HepG2 (cell line): ENCODE data around the gene ACOT6. TPM values are rescaled to one million over a fixed set of nuclear protein-coding genes. Genes with fewer than 3 reads are reported as not detected.

Experiments used
- IRX3 ChIP-seq: sonication (generic); formaldehyde crosslinking; IDR thresholded peaks from 2 replicates; pipeline ENCODE4 v1.8.1; 2023; ENCODE audit warnings: mild to moderate bottlenecking, low read depth, missing genetic modification reagents, borderline replicate concordance
- ISX ChIP-seq: sonication (generic); formaldehyde crosslinking; conservative IDR thresholded peaks from 2 replicates; pipeline ENCODE4 v1.5.0; 2020; ENCODE audit warnings: missing genetic modification reagents
- JUNB ChIP-seq: sonication (generic); formaldehyde crosslinking; IDR thresholded peaks from 2 replicates; pipeline ENCODE4 v1.8.0; 2022; ENCODE audit warnings: missing genetic modification reagents, mild to moderate bottlenecking, borderline replicate concordance
- KDM5B ChIP-seq: sonication (generic); formaldehyde crosslinking; IDR thresholded peaks from 2 replicates; pipeline ENCODE4 v1.4.0; 2020; ENCODE audit warnings: missing genetic modification reagents, mild to moderate bottlenecking, borderline replicate concordance
- MAF1 ChIP-seq: sonication (generic); formaldehyde crosslinking; IDR thresholded peaks from 2 replicates; pipeline ENCODE4 v1.5.0; 2020; ENCODE audit warnings: missing genetic modification reagents, borderline replicate concordance
- NAIF1 ChIP-seq: sonication (generic); formaldehyde crosslinking; IDR thresholded peaks from 2 replicates; pipeline ENCODE4 v1.5.0; 2020; ENCODE audit warnings: mild to moderate bottlenecking, missing genetic modification reagents, borderline replicate concordance
- NFYC ChIP-seq: IDR thresholded peaks from 2 replicates; pipeline ENCODE4 v1.6.1; 2016; ENCODE audit warnings: missing genetic modification reagents, missing compliant biosample characterization
- ONECUT2 ChIP-seq: sonication (generic); formaldehyde crosslinking; IDR thresholded peaks from 2 replicates; pipeline ENCODE4 v1.4.0; 2020; ENCODE audit warnings: missing genetic modification reagents
- PHF20 ChIP-seq: sonication (generic); formaldehyde crosslinking; IDR thresholded peaks from 2 replicates; pipeline ENCODE4 v1.5.0; 2020; ENCODE audit warnings: mild to moderate bottlenecking, missing genetic modification reagents
- SMC3 ChIP-seq: IDR thresholded peaks from 2 replicates; pipeline ENCODE4 v1.6.1; 2011; ENCODE audit warnings: low read length, improper control_type of control experiment
- SOX6 ChIP-seq, 2 experiments: fragments of 450-650 bp in 1 of 2; sonication (generic) in 1 of 2; formaldehyde crosslinking in 1 of 2; IDR thresholded peaks; 2 replicates each; pipeline versions ENCODE4 v1.4.0 to v1.6.1; 2017 to 2020; ENCODE audit warnings: antibody characterized with exemption in 1 of 2, mild to moderate bottlenecking in 1 of 2, missing genetic modification reagents in 1 of 2
- THAP11 ChIP-seq: IDR thresholded peaks from 2 replicates; pipeline ENCODE4 v1.6.1; 2016; ENCODE audit warnings: missing biosample characterization, missing genetic modification reagents
- YY1 ChIP-seq: IDR thresholded peaks from 2 replicates; pipeline ENCODE4 v1.6.1; 2011; ENCODE audit warnings: low read length, low read depth, moderate library complexity, mild to moderate bottlenecking; ENCODE audit not compliant: insufficient read depth, insufficient replicate concordance
- ZNF17 ChIP-seq: sonication (generic); formaldehyde crosslinking; IDR thresholded peaks from 2 replicates; pipeline ENCODE4 v1.5.0; 2020; ENCODE audit warnings: mild to moderate bottlenecking, missing genetic modification reagents
- ZNF570 ChIP-seq: sonication (generic); formaldehyde crosslinking; IDR thresholded peaks from 2 replicates; pipeline ENCODE4 v1.4.0; 2020; ENCODE audit warnings: mild to moderate bottlenecking, missing genetic modification reagents, borderline replicate concordance
- ZZZ3 ChIP-seq: sonication (generic); formaldehyde crosslinking; IDR thresholded peaks from 2 replicates; pipeline ENCODE4 v1.4.0; 2020; ENCODE audit warnings: missing genetic modification reagents, mild to moderate bottlenecking, borderline replicate concordance
- polyA plus RNA-seq, 8 experiments: library from polyadenylated mRNA; depleted of rRNA in 3 of 8; stranded (reverse) in 7 of 8; unstranded in 1 of 8; fragments of >200 nt; fragmentation: Illumina TruSeq in 4 of 8; extraction: Trizol in 4 of 8; gene quantifications; 2 replicates each; pipeline versions ENCODE4 v1.2.1 to v1.2.3, GENCODE V29; 2011 to 2016; ENCODE audit warnings: low read depth in 4 of 8, missing spikeins in 1 of 8, mixed read lengths in 1 of 8; ENCODE audit not compliant: insufficient read depth in 1 of 8
- total RNA-seq, 5 experiments: library from RNA; depleted of rRNA; stranded (reverse); fragments of >200 nt; fragmentation: Illumina TruSeq; extraction: Trizol; gene quantifications; 2 replicates each; pipeline ENCODE4 v1.2.3, GENCODE V29; 2016; ENCODE audit warnings: low read depth in 1 of 5
- TF ChIP-seq, protein P1 (sequence below): sonication (generic); formaldehyde crosslinking; IDR thresholded peaks from 2 replicates; pipeline ENCODE4 v1.4.0; 2020; ENCODE audit warnings: missing genetic modification reagents
- TF ChIP-seq, protein P2 (sequence below): sonication (generic); formaldehyde crosslinking; IDR thresholded peaks from 2 replicates; pipeline ENCODE4 v1.4.0; 2020; ENCODE audit warnings: missing genetic modification reagents
- TF ChIP-seq, protein P3 (sequence below): IDR thresholded peaks from 2 replicates; pipeline ENCODE4 v1.6.1; 2016; ENCODE audit warnings: low read depth, missing genetic modification reagents, missing compliant biosample characterization

The ACOT6 gene
- total and polyA plus RNA-seq, 2 of the 13 experiments (the other 11 are each of a cell fraction or from before 2014, with no cell fraction given), result 0.15 to 0.27 TPM

DNA sequence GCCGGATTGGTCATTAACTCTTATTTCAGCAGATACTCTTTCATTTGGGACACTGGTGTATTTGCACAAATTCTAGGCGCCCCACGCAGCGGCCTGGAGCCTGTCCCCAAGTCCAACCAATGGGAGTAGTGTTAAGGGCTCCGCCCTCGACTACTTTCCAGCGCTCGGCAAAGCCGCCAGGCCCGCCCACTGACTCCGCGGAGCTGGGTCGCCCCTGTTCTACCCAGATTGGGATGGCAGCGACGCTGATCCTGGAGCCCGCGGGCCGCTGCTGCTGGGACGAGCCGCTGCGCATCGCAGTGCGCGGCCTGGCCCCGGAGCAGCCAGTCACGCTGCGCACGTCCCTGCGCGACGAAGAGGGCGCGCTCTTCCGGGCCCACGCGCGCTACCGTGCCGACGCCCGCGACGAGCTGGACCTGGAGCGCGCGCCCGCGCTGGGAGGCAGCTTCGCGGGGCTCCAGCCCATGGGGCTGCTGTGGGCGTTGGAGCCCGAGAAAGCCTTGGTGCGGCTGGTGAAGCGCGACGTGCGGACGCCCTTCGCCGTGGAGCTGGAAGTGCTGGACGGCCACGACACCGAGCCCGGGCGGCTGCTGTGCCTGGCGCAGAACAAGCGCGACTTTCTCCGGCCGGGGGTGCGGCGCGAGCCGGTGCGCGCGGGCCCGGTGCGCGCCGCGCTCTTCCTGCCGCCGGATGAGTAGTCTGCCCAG, at the start of gene ACOT6 (continued):
- TF ChIP-seq, protein P1, sequence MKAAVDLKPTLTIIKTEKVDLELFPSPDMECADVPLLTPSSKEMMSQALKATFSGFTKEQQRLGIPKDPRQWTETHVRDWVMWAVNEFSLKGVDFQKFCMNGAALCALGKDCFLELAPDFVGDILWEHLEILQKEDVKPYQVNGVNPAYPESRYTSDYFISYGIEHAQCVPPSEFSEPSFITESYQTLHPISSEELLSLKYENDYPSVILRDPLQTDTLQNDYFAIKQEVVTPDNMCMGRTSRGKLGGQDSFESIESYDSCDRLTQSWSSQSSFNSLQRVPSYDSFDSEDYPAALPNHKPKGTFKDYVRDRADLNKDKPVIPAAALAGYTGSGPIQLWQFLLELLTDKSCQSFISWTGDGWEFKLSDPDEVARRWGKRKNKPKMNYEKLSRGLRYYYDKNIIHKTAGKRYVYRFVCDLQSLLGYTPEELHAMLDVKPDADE (CRISPR knock-in tag), result 0 out of 2 replicates have a peak, but pooled peaks have one; percentile 21
- TF ChIP-seq ISX (CRISPR knock-in tag), result no peak
- no peak for TF ChIP-seq ZZZ3 (CRISPR knock-in tag)
- no peak for TF ChIP-seq ONECUT2 (CRISPR knock-in tag)
- no peak for TF ChIP-seq IRX3 (CRISPR knock-in tag)
- no peak for TF ChIP-seq ZNF570 (CRISPR knock-in tag)
- peak; percentile 54 for TF ChIP-seq NFYC (CRISPR knock-in tag)
- peak; percentile 33 for TF ChIP-seq YY1
- TF ChIP-seq, protein P2, sequence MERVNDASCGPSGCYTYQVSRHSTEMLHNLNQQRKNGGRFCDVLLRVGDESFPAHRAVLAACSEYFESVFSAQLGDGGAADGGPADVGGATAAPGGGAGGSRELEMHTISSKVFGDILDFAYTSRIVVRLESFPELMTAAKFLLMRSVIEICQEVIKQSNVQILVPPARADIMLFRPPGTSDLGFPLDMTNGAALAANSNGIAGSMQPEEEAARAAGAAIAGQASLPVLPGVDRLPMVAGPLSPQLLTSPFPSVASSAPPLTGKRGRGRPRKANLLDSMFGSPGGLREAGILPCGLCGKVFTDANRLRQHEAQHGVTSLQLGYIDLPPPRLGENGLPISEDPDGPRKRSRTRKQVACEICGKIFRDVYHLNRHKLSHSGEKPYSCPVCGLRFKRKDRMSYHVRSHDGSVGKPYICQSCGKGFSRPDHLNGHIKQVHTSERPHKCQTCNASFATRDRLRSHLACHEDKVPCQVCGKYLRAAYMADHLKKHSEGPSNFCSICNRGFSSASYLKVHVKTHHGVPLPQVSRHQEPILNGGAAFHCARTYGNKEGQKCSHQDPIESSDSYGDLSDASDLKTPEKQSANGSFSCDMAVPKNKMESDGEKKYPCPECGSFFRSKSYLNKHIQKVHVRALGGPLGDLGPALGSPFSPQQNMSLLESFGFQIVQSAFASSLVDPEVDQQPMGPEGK, result peak; percentile 40
- peak; percentile 64 for TF ChIP-seq PHF20 (CRISPR knock-in tag)
- peak; percentile 33; the same call in 1 of the 2 replicates for TF ChIP-seq MAF1 (CRISPR knock-in tag)
- TF ChIP-seq JUNB (CRISPR knock-in tag), result no peak
- no peak for TF ChIP-seq SMC3
- TF ChIP-seq THAP11 (CRISPR knock-in tag), result no peak
- TF ChIP-seq NAIF1, result no peak
- no peak for TF ChIP-seq ZNF17 (CRISPR knock-in tag)
- TF ChIP-seq, protein P3, sequence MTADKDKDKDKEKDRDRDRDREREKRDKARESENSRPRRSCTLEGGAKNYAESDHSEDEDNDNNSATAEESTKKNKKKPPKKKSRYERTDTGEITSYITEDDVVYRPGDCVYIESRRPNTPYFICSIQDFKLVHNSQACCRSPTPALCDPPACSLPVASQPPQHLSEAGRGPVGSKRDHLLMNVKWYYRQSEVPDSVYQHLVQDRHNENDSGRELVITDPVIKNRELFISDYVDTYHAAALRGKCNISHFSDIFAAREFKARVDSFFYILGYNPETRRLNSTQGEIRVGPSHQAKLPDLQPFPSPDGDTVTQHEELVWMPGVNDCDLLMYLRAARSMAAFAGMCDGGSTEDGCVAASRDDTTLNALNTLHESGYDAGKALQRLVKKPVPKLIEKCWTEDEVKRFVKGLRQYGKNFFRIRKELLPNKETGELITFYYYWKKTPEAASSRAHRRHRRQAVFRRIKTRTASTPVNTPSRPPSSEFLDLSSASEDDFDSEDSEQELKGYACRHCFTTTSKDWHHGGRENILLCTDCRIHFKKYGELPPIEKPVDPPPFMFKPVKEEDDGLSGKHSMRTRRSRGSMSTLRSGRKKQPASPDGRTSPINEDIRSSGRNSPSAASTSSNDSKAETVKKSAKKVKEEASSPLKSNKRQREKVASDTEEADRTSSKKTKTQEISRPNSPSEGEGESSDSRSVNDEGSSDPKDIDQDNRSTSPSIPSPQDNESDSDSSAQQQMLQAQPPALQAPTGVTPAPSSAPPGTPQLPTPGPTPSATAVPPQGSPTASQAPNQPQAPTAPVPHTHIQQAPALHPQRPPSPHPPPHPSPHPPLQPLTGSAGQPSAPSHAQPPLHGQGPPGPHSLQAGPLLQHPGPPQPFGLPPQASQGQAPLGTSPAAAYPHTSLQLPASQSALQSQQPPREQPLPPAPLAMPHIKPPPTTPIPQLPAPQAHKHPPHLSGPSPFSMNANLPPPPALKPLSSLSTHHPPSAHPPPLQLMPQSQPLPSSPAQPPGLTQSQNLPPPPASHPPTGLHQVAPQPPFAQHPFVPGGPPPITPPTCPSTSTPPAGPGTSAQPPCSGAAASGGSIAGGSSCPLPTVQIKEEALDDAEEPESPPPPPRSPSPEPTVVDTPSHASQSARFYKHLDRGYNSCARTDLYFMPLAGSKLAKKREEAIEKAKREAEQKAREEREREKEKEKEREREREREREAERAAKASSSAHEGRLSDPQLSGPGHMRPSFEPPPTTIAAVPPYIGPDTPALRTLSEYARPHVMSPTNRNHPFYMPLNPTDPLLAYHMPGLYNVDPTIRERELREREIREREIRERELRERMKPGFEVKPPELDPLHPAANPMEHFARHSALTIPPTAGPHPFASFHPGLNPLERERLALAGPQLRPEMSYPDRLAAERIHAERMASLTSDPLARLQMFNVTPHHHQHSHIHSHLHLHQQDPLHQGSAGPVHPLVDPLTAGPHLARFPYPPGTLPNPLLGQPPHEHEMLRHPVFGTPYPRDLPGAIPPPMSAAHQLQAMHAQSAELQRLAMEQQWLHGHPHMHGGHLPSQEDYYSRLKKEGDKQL (CRISPR knock-in tag), result 0 out of 2 replicates have a peak, but pooled peaks have one; percentile 13
- no peak for TF ChIP-seq SOX6 (IDR thresholded peaks at IDR 0.05)
- no peak for TF ChIP-seq SOX6 (CRISPR knock-in tag; IDR thresholded peaks at IDR 0.05)
- peak; percentile 40; the same call in 1 of the 2 replicates for TF ChIP-seq KDM5B (CRISPR knock-in tag)
